CD4-positive, alpha-beta T cell treated with Interleukin-4 for 4 hours (primary cell): ENCODE data around the gene DUOX1.
"Not testable (repeated sequence)": the region's sequence is repeated elsewhere in the genome, so short reads cannot be mapped to it uniquely, and the experiment has no call there.

Source experiments
- DNase-seq: peaks from one replicate; pipeline ENCODE4 v3.0.0-alpha.2; 2020

The DUOX1 gene

GRCh38 chr15:45129651-45130129 lies at the start of gene DUOX1, which contains the start of gene DUOXA1:
DUOX1 (plus strand) TSS chr15:45129994; CDS start chr15:45131967, 1,973 bp downstream.
DUOXA1 (minus strand) TSS chr15:45129879; CDS start chr15:45123014, 6,865 bp downstream.
- DNase-seq, result no peak

- not testable (repeated sequence) for DNase-seq
Measured at GRCh38 chr15:45080593-45080992, 49.2 kb upstream of the DUOX1 start.

GRCh38 chr15:45082412-45082811 lies 47.4 kb upstream of the DUOX1 start:
- not testable (repeated sequence) for DNase-seq

- DNase-seq, result no peak
Measured at GRCh38 chr15:45083223-45083622, 46.6 kb upstream of the DUOX1 start.

- DNase-seq, result no peak
Measured at GRCh38 chr15:45084163-45084562, 45.6 kb upstream of the DUOX1 start.

GRCh38 chr15:45087513-45087912 lies 42.3 kb upstream of the DUOX1 start:
- no peak for DNase-seq

GRCh38 chr15:45088801-45089711 lies 40.7 kb upstream of the DUOX1 start:
- no peak for DNase-seq

- DNase-seq, result no peak
Measured at GRCh38 chr15:45089712-45090373, 40.0 kb upstream of the DUOX1 start.

GRCh38 chr15:45091161-45091560 lies 38.6 kb upstream of the DUOX1 start:
- DNase-seq, result no peak

GRCh38 chr15:45091576-45091975 lies 38.2 kb upstream of the DUOX1 start:
- no peak for DNase-seq

GRCh38 chr15:45093013-45093412 lies 36.8 kb upstream of the DUOX1 start:
- DNase-seq, result no peak

GRCh38 chr15:45093622-45094357 lies 36.0 kb upstream of the DUOX1 start:
- no peak for DNase-seq

- no peak for DNase-seq
Measured at GRCh38 chr15:45094358-45094730, 35.5 kb upstream of the DUOX1 start.

GRCh38 chr15:45095661-45096060 lies 34.1 kb upstream of the DUOX1 start:
- no peak for DNase-seq

GRCh38 chr15:45097466-45097865 lies 32.3 kb upstream of the DUOX1 start:
- DNase-seq, result no peak

GRCh38 chr15:45099549-45100165 lies 30.1 kb upstream of the DUOX1 start:
- no peak for DNase-seq

GRCh38 chr15:45100884-45101625 lies 28.7 kb upstream of the DUOX1 start:
- DNase-seq, result no peak

- no peak for DNase-seq
Measured at GRCh38 chr15:45101749-45102148, 28.0 kb upstream of the DUOX1 start.

GRCh38 chr15:45102226-45102625 lies 27.6 kb upstream of the DUOX1 start:
- DNase-seq, result no peak

- not testable (repeated sequence) for DNase-seq
Measured at GRCh38 chr15:45104170-45104569, 25.6 kb upstream of the DUOX1 start.

- no peak for DNase-seq
Measured at GRCh38 chr15:45105586-45105985, 24.2 kb upstream of the DUOX1 start.
